Mesenteric fat pad (tissue), 1 donor: ENCODE measurements around the gene CIB4. TPM values are rescaled to one million over a fixed set of nuclear protein-coding genes. Genes with fewer than 3 reads are reported as not detected.
A peak's percentile ranks its signal among the peaks of the same experiment; 100 is the strongest.

Experiments
- DNase-seq: peaks from one replicate; pipeline ENCODE4 v3.0.0-alpha.2; 2020; ENCODE audit warnings: low spot score
- total RNA-seq: library from RNA; stranded (reverse); fragmentation: NEBNext Ultra II Directional; extraction: Animal tissue kit (Norgen Biotek cat#: 25700); gene quantifications from one replicate; pipeline ENCODE4 v1.2.1, GENCODE V29; 2021
- donor health status: DM: yes; HTN: yes; CAD: no.

CIB4 gene
- total RNA-seq, 1 donor from 2014 or later, result not detected

DNA sequence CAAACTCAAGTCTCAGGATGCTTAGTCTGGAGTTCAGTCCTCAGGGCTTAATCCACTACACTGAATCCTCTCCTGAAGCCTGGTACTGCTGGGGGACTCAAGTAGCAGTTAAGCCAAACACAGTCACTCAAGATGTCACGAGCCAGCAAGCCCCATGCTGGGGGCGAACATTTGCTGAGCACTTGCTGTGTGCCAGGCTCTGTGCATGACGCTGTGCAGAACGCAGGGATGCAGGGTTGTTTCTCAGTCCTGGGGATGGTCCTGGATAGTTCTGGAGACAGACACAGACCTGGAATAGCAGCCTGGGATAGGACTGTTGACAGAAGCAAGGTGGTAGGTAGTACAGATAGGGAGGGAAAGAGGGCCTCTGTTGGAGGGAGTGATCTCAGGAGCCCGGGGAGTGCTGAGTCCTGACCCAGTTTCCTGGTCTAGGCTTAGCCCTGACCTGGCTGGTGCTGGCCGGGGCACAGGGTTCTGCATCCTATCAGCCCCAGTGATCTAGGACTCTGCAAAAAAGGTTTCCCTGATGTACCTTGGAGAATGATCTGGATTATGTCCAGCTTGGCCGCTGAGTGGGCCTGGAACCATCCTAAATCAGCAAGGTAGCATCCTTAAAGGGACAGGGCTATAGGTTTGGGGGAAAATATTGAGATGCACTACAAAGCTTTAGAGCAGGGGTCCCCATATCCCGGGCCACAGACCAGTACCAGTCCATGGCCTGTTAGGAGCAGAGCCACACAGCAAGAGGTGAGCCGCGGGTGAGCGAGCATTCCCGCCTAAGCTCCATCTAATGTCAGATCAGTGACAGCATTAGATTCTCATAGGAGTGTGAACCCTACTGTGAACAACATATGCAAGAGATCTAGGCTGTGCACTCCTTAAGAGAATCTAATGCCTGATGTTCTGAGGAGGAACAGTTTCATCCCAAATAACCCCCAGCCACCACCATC lies 108.6 kb downstream of the CIB4 start:
- DNase-seq, result peak; percentile 62

Other genes with a start within 250 kb of the CIB4 start
- not detected for gene DRC1, start 239.4 kb downstream of the CIB4 start, total RNA-seq
- gene OTOF, start 163.2 kb downstream of the CIB4 start, total RNA-seq, result 0.26 TPM
- gene KCNK3, start 51.4 kb upstream of the CIB4 start, total RNA-seq, result 1.9 TPM
- 65.5 TPM for gene SLC35F6, start 122.9 kb upstream of the CIB4 start, total RNA-seq
- gene CENPA, start 144.7 kb upstream of the CIB4 start, total RNA-seq, result 0.32 TPM
- not detected for gene DPYSL5, start 206.8 kb upstream of the CIB4 start, total RNA-seq